Umbilical cord (tissue), 2 donors: Measurements from ENCODE around the gene GALNT17. TPM values are rescaled to one million over a fixed set of nuclear protein-coding genes. Genes with fewer than 3 reads are reported as not detected.

Experiments used
- DNase-seq: peaks from one replicate; pipeline ENCODE4 v3.0.0-alpha.2; 2015; ENCODE audit warnings: low spot score
- total RNA-seq: library from RNA; depleted of rRNA; stranded (reverse); fragments of >200 nt; gene quantifications from one replicate; pipeline ENCODE4 v1.2.3, GENCODE V29; 2014; ENCODE audit warnings: low replicate concordance; ENCODE audit not compliant: insufficient read depth

GALNT17 gene
- total RNA-seq, 1 donor from 2014 or later, result 3.9 TPM

- no peak for DNase-seq
Measured at GRCh38 chr7:71338866-71339265, 206.9 kb downstream of the GALNT17 start.

DNA sequence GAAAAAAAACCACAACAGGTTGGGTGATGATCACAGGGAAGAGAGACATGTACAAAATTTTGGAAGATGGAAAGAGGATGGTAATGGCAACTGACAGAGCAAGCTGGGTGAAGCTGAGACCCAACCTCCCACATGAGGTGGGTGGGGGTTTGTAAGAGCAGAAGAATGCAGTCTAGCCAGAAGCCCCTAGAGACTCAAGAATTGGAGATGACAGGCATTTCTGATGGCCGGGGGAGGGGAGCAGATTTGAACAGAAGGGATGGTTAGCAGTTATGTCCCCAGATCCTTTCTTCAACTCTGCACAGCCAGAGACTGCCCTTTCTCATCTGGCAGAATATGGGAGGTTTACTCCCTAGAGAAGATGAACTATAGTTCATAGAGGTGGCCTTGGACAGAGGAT lies 208.0 kb downstream of the GALNT17 start:
- no peak for DNase-seq

DNA sequence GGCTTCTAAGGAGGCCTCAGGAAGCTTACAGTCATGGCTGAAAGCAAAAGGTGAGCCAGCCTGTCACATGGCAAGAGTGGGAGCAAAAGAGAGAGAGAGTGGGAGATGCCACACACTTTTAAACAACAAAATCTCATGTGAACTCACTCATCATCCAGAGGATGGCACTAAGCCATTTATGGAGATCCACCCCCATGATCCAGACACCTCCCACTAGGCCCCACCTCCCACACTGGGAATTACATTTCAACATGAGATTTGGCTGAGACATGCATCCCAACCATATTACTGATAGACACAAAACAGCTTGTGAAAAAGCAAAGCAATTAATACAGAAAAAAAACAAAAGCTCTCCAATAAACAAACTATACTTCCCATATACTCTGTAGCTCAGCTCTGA lies 210.3 kb downstream of the GALNT17 start:
- no peak for DNase-seq

DNA sequence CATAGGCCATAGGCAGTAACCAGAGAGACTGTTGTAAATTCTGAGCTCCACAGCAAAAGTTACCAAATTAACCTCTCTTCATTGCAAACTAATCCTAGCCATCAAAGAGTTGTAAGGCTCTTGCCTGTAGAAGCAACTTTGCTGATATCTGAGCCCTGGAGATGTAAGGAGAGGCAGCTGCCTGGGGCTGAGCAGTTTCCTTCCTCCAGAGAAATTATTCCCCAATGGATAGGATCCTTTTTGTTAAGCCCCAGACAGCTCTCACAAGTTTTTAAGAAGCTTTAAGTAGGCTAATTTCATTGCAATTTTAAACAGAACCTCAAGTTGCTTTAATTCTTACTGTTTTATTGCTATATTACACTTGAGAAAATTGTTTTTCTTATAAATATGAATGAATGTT lies 211.1 kb downstream of the GALNT17 start:
- DNase-seq, result no peak

- DNase-seq, result no peak
Measured at GRCh38 chr7:71343892-71344291, 211.9 kb downstream of the GALNT17 start.

DNA sequence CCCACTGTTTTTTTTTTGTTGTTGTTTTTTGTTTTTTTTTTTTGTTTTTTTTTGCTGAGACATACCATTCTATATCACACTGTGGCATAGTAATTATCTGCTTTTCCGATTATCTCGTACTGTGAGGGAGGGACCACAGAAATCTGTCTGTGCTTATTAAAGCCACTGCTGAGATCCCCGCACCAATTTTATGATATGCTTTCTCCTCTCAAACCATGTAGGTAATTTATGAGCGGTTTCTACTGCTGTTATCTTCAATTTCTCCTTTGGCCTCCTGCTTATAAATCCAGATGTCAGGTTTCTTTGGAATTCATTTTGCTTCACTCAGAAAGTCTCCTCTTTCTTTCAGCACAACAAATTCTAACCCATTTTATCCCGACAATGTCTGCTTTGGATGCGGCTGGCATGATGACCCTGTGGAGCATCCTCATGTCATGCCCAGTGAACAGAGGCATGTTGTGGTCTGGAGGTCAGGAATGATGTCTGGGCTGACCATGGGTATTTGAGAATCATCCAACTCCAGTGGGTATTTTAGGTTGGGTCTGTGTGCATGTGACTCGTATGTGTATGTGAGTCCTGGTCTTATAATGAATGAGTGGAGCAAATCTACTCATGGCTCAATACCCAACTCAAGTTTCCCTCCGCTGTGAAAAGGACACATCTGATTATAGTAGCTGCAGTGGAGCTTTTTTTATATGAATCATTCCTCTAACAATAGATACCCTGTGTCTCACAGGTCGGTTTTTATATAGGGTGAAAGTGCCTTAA lies 213.4 kb downstream of the GALNT17 start:
- DNase-seq, result no peak

- peak; percentile 69 for DNase-seq
Measured at GRCh38 chr7:71348821-71349681, 217.1 kb downstream of the GALNT17 start.

DNA sequence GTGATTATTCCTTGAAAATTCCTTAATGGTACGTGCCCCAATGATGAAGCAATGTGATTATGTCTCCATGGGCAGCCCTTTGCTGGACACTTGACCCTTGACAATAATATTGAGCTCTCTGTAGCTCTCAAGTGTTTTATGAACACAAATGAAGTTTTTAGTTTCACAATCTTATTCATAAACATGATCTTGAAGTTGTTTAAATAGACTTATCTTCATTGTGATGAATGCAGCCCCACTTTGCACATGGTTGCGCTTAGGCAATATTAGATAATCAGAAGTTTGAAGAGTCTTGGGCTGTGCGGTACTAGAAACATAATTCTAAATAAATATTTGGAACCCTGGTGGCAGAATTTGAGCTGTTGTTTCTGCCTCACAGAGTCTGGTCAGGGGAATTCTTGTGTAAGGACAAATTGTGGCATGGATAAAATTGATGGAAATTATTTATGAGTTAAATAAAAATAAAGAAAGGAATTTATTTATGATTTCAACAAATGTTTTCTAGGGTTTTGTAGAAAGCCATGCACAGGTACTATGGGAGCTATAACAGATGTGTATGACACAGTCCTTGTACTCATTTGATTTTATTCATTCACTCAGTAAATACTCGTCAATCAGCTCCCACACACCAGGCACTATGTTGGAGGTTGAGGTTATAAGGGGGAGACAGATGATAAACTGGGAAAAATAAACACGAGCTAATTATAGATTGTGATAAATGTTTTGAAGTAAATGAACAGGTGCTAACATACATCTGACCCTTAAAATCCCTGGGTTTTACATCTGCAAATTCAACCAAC lies 217.9 kb downstream of the GALNT17 start:
- no peak for DNase-seq

- peak; percentile 31 for DNase-seq
Measured at GRCh38 chr7:71350680-71351079, 218.7 kb downstream of the GALNT17 start.

DNA sequence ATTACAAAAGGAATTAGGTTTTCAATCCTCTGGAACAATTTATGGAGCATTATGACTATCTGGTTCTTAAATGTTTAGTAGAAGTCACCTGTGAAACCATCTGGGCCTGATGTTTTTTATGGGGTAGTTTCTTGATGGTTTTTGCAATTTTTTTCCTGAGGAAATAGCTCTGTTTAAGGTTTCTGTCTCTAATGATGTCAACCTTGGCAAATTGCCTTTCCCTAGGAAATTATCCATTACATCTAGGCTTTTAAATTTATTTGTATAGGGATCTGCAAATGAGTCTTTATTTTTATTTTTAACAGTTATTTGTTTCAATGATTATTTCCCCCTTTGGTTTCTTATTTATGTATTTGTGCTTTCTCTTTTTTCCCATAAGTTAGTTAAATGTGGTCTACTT lies 222.8 kb downstream of the GALNT17 start:
- no peak for DNase-seq

DNA sequence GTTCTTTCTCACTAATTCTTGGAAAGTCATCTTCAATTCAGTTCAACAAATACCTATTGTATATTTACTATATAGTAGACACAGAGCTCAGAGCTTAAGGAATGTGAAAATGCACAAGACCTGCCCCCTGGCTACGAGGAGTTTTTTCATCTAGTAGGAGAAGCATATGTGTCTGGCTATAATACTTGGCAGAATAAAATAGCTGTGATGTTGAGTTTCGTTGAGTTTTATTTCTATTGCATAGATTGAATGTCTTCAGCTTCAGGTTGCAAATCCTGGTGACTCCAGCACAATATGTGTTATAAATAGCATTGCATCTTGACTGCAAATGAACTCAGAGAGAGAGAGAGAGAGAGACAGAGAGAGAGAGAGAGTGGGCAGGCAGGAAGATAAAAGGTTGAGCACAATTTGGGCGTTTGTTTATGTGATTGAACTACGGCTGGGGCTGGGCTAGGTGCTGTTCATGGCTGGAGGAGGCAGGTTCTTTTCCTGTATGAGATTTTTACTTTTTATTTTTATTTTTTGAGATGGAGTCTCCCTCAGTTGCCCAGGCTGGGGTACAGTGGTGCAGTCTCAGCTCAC lies 229.6 kb downstream of the GALNT17 start:
- no peak for DNase-seq

GRCh38 chr7:71362240-71362639 lies 230.3 kb downstream of the GALNT17 start:
- no peak for DNase-seq

- DNase-seq, result no peak
Measured at GRCh38 chr7:71363223-71363622, 231.3 kb downstream of the GALNT17 start.

GRCh38 chr7:71363627-71364026 lies 231.7 kb downstream of the GALNT17 start:
- DNase-seq, result no peak

- peak; percentile 5 for DNase-seq
Measured at GRCh38 chr7:71364551-71364950, 232.6 kb downstream of the GALNT17 start.

DNA sequence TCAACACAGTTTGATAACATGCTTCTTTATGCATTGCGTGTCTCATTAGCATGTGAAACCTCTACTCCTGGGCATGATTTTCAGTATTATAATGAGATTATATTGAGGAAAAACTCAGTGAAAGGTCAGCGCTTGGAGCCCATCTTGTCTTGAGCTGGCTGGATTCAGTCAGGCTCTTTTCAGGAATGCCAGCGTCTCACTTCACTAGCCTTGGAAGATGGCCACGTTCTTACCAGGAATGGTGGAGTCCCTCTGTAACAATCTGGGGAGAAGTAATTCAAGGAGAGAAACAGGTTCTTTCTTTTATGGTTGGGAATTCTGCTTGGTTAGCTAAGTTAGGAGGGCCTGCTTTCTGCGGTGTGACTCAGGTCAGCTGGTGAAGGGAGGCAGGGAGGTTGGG lies 241.0 kb downstream of the GALNT17 start:
- DNase-seq, result no peak

GRCh38 chr7:71377062-71377461 lies 245.1 kb downstream of the GALNT17 start:
- no peak for DNase-seq

DNA sequence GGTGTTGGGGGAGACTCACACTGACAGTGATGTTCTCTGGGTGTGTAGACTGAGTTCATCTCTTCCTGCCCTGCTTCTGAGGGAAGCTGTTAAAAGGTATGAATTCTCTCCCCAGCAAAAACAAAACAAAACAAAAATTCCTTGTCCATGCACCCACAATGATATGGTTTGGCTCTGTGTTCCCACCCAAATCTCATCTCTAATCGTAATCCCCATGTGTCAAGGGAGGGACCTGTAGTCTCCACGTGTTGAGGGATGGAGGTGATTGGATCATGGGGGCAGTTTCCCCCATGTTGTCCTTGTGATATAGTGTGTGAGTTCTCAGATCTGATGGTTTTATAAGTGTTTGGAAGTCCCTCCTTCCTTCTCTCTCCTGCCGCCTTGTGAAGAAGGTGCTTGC lies 245.5 kb downstream of the GALNT17 start:
- no peak for DNase-seq

DNA sequence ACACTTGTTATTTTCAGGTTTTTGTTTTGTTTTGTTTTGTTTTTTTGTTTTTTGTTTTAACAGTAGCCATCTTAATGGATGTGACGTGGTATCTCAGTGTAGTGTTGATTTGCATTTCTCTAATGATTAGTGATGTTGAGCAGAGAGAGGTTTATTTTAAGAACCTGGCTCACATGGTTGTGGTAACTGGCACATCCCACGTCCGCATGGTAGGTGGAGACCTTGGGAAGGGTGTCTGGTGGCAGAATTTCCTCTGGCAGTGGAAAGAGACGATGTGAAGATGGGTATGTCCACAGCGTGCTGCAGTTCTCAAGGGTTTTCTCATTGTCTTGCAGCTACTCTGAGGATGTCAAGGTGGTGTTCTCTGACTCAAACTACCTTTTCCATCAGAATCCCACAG lies 252.2 kb downstream of the GALNT17 start:
- DNase-seq, result no peak

- no peak for DNase-seq
Measured at GRCh38 chr7:71385330-71385729, 253.4 kb downstream of the GALNT17 start.

DNA sequence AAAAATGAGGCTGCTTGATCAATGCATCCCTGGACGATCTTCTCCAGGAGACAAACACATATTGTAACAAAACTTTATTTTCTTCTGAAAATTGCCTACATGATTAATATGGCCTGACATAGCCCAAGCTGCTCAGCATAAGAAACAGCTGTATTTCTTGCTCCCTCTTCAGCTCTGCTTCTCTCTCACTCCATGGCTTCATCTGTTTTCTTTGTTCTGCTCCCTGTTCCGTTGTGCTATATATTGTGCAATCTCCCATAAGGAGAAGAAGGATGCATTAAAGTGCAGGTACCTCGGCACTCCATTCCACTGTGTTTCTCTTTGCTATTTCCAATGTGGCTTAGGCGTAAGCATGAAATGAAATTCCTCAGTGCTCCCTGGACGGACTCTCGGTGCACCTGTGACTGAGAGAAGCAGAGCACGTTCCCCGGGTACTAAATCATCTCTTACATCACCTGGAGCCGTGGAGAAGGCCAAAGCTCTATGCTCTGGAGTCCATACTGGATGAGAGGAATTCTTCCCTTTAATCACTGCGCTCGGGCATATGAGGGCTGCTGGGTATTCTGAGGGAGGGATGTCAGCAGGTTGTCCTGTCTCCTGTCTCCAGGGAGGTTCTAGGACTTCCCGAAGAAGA lies 254.3 kb downstream of the GALNT17 start:
- no peak for DNase-seq
